Adrenal gland (tissue), 12 donors: Measurements from ENCODE around the gene HMGCS2. TPM values are rescaled to one million over a fixed set of nuclear protein-coding genes. Genes with fewer than 3 reads are reported as not detected.

Experiments
- DNase-seq, 7 donors: peaks; one replicate each; pipeline ENCODE4 v3.0.0-alpha.2; 2019 to 2020
- H3K27ac ChIP-seq, 5 donors: fragments of 200-600 bp; sonication (generic) in 4 of 5; 1 replicate in 3 of 5; 2 replicates in 2 of 5; pipeline versions ENCODE4 v1.5.1 to v1.8.0; 2016 to 2020; ENCODE audit warnings: mild to moderate bottlenecking in 1 of 5
- H3K27me3 ChIP-seq: fragments of 200-600 bp; 2 replicates; pipeline ENCODE4 v1.8.0; 2021
- H3K36me3 ChIP-seq, 2 donors: fragments of 200-600 bp; replicated peaks in 1 of 2; 1 replicate in 1 of 2; 2 replicates in 1 of 2; pipeline versions ENCODE4 v1.5.1 to v1.8.0; 2018 to 2022
- H3K4me1 ChIP-seq, 2 donors: fragments of 200-600 bp; replicated peaks in 1 of 2; 1 replicate in 1 of 2; 2 replicates in 1 of 2; pipeline versions ENCODE4 v1.5.1 to v1.8.0; 2018 to 2021
- H3K4me3 ChIP-seq, 4 donors: fragments of 200-600 bp; sonication (generic) in 3 of 4; one replicate each; pipeline ENCODE4 v1.5.1; 2016 to 2018
- H3K9me3 ChIP-seq, 3 donors: fragments of 200-600 bp; sonication (generic) in 1 of 3; replicated peaks in 1 of 3; 1 replicate in 2 of 3; 2 replicates in 1 of 3; pipeline versions ENCODE4 v1.5.1 to v1.8.0; 2016 to 2021
- CTCF ChIP-seq, 6 experiments: fragments of 450-650 bp in 4 of 6; fragments of 200-600 bp in 2 of 6; sonication (generic) in 1 of 6; IDR thresholded peaks; 1 replicate in 5 of 6; 2 replicates in 1 of 6; pipeline versions ENCODE4 v1.5.1 to v1.8.0; 2016 to 2021; ENCODE audit warnings: antibody characterized with exemption in 6 of 6, mild to moderate bottlenecking in 2 of 6, moderate library complexity in 1 of 6
- POLR2A ChIP-seq, 2 donors: fragments of 450-650 bp; IDR thresholded peaks; one replicate each; pipeline ENCODE4 v1.6.1; 2017; ENCODE audit warnings: antibody characterized with exemption in 2 of 2, mild to moderate bottlenecking in 2 of 2, moderate library complexity in 1 of 2
- WGBS, 4 donors: extraction: QIAGEN DNeasy Blood & Tissue Kit in 2 of 4; methylation state at CpG; one replicate each; pipeline versions ENCODE4 v1.1.5 to v1.1.7; 2013 to 2017; 5-methylcytosine and 5-hydroxymethylcytosine counted together
- intact Hi-C, 2 donors: fragments of 100-400 bp; cut with DNase I; formaldehyde crosslinking; loops; one replicate each; pipeline versions ENCODE4 v1.14.1 to v1.15.0; 2022 to 2023
- polyA plus RNA-seq, 3 donors: library from polyadenylated mRNA; stranded (reverse); fragments of 200-250 nt in 2 of 3; fragments of 350-450 nt in 1 of 3; fragmentation: Illumina TruSeq in 1 of 3; extraction: RNeasy Lipid Tissue Mini Kit (QIAGEN cat#74804) in 1 of 3; gene quantifications; one replicate each; pipeline ENCODE4 v1.2.3, GENCODE V29; 2013 to 2014
- total RNA-seq, 9 donors: library from RNA; depleted of rRNA in 4 of 9; stranded (reverse); fragments of >200 nt in 4 of 9; fragments of 120-200 nt in 1 of 9; fragmentation: NEBNext Ultra II Directional in 1 of 9; extraction: Animal tissue kit (Norgen Biotek cat#: 25700) in 1 of 9; gene quantifications; one replicate each; pipeline versions ENCODE4 v1.1.0 to v1.2.4, GENCODE V29; 2013 to 2023
- donor health status: healthy with polysubstance abuse.
- donor health status: Bipolar disorder and iron deficiency.
- donor health status: DM: yes; HTN: yes; CAD: no.
- donor health status: DM: no; HTN: no; CAD: no.
- donor health status: DM: no; HTN: no; CAD: no.
- donor health status: DM: yes; HTN: yes; CAD: no.

Gene HMGCS2
- total and polyA plus RNA-seq, 12 donors, result 0.30 to 0.68 (median 0.34) TPM; not detected in 5

DNA sequence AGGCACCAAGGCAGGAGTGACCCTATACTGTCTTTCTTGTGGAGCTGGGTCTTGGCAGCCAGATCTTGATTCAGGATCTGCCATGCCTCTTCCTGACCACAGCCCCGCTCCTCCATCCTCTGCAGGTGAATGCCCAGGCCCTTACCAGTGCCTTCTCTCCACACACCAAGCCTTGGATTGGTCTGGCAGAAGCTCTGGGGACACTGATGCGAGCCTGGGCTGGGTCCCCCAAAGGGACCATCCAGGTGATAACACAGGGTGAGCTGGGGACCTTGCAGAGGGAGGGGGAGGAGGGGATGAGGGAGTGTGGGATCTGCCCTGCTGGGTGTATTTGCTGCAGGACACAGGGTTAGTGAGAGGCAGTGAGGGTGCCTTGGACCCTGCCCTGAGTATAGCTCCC is 28.4 kb downstream of the HMGCS2 start:
- DNase-seq, result no peak
- no peaks in the 10 kb centered on the region for H3K27me3 ChIP-seq
- WGBS, 4 donors, result 80 to 100% (median 97%) methylated on average over 1 to 2 of the region's 2 CpGs
- H3K9me3 ChIP-seq, result no peaks in the 10 kb centered on the region
- H3K27ac ChIP-seq, result no peak overlapping the region
- no peaks in the 10 kb centered on the region for H3K36me3 ChIP-seq
- intact Hi-C loops, result no loop called here
- peaks cover 0 to 4% of the 10 kb centered on the region in 2 donors for H3K4me1 ChIP-seq
- TF ChIP-seq CTCF (IDR thresholded peaks at IDR 0.05) (no peak), POLR2A (IDR thresholded peaks at IDR 0.05) (no peak)
- no peak overlapping the region for H3K4me3 ChIP-seq

DNA sequence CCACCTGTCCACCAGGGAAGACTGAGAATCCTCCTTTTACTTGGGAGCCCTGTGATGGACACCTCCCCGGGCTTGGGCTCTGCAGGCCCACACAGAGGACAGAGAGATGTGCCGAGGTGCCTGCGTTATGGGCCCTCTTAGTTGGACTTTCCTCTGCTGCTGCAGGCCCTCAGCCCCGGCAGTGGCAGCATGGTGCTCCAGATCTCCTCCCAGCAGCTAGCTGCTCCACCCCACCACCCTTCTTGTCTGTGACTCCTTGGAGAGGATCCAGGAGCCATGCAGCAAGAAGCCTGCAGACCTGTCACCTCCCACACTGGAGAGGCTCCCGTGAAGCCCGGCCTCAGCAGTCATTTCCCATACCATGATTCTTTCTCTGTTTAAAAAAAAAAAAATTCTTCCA is 29.6 kb downstream of the HMGCS2 start:
- Histone ChIP-seq H3K27me3 (no peaks in the 10 kb centered on the region), H3K36me3 (no peaks in the 10 kb centered on the region), H3K4me3 (no peak overlapping the region), H3K4me1 (peaks cover 0 to 3% of the 10 kb centered on the region in 2 donors), H3K27ac (no peak overlapping the region), H3K9me3 (no peaks in the 10 kb centered on the region)
- no peak for DNase-seq
- intact Hi-C loops, result no loop called here
- 86 to 91% (median 88%) methylated on average over 6 of the region's 6 CpGs for WGBS, 4 donors
- TF ChIP-seq CTCF (IDR thresholded peaks at IDR 0.05), result no peak
- TF ChIP-seq POLR2A (IDR thresholded peaks at IDR 0.05), result no peak

- H3K4me1 ChIP-seq, result no peaks in the 10 kb centered on the region
- no peak overlapping the region for H3K27ac ChIP-seq
- TF ChIP-seq POLR2A (IDR thresholded peaks at IDR 0.05) (no peak), CTCF (IDR thresholded peaks at IDR 0.05) (no peak)
- no peak overlapping the region for H3K4me3 ChIP-seq
- no peaks in the 10 kb centered on the region for H3K9me3 ChIP-seq
- intact Hi-C loops, result no loop called here
- DNase-seq, result no peak
- WGBS, 4 donors, result 75 to 84% (median 81%) methylated on average over 3 to 7 of the region's 7 CpGs
- no peaks in the 10 kb centered on the region for H3K36me3 ChIP-seq
- H3K27me3 ChIP-seq, result no peaks in the 10 kb centered on the region
These were observed 30.5 kb downstream of the HMGCS2 start for GRCh38 chr1:119738100-119738720.

DNA sequence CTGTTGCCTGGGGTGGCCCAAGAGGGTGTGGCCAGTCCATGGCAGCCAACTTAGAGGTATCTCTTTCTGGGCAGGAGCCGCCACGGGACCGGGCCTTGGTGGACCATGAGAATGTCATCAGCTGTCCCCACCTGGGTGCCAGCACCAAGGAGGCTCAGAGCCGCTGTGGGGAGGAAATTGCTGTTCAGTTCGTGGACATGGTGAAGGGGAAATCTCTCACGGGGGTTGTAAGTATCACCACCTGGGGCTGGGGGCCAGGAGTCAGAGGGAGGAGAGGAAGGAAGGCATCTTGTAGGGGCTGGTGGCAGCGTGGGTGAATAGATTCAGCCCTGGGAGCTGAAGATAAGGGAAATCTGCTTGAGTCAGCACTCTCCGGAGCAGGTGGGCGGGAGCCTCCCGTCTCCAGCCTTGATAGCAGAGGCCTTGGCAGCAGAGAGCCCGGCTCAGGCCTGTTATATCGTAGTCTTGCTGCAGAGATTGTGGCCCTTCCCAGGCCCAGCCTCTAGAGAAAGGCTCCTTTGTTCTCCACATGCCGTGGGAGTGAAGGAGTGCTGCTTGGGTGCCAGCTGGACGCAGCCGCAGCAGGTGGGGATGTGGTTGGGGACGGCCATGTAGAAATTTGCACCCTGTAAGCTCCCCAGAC is 31.5 kb downstream of the HMGCS2 start:
- no peaks in the 10 kb centered on the region for H3K9me3 ChIP-seq
- H3K27ac ChIP-seq, result peak overlapping the region in 1 of 5 donors; percentile 52
- peak; percentile 51 to 79 (median 71) for DNase-seq
- no peak overlapping the region for H3K4me3 ChIP-seq
- no peaks in the 10 kb centered on the region for H3K27me3 ChIP-seq
- intact Hi-C loops, result no loop called here
- TF ChIP-seq POLR2A (IDR thresholded peaks at IDR 0.05) (no peak), CTCF (IDR thresholded peaks at IDR 0.05) (no peak)
- WGBS, 4 donors, result 35 to 48% (median 41%) methylated on average over 12 to 16 of the region's 16 CpGs
- no peaks in the 10 kb centered on the region for H3K4me1 ChIP-seq
- H3K36me3 ChIP-seq, result no peaks in the 10 kb centered on the region
